ENCODE measurements around the gene NIFK.

NIFK gene

GRCh38 chr2:121682396-121683298, 54.0 kb downstream of the NIFK start:
- TF ChIP-seq NFIC (IDR thresholded peaks at IDR 0.05) (no peak), FOXM1 (IDR thresholded peaks at IDR 0.05; ENCODE audit: borderline replicate concordance, low read depth) (no peak), CEBPB (IDR thresholded peaks at IDR 0.05) (no peak), EP300 (IDR thresholded peaks at IDR 0.05; ENCODE audit: borderline replicate concordance) (no peak), USF1 (IDR thresholded peaks at IDR 0.05) (no peak), MAX (IDR thresholded peaks at IDR 0.05) (no peak), TAF1 (IDR thresholded peaks at IDR 0.05; ENCODE audit: low read depth) (no peak), TCF12 (IDR thresholded peaks at IDR 0.05; ENCODE audit: low read depth) (no peak), EGR1 (IDR thresholded peaks at IDR 0.05) (no peak), ZBTB7A (IDR thresholded peaks at IDR 0.05; ENCODE audit: low read depth) (no peak)

- TF ChIP-seq MAX (IDR thresholded peaks at IDR 0.05) = no peak
These were observed 58.8 kb downstream of the NIFK start for GRCh38 chr2:121677855-121678254.

Data from Ishikawa (cell line).